A673 (cell line): Measurements from ENCODE around the gene RP9.

Experiments used
- EZH2 ChIP-seq: fragments of 200-600 bp; sonication (generic); IDR thresholded peaks from 2 replicates; pipeline ENCODE4 v1.6.1; 2017; ENCODE audit warnings: borderline replicate concordance, low read depth, mild to moderate bottlenecking, mixed read lengths, antibody characterized with exemption, low read length; ENCODE audit not compliant: poor library complexity, severe bottlenecking
- TF ChIP-seq, protein P1 (sequence below): fragments of 300-800, 200-600 bp; sonication (generic); conservative IDR thresholded peaks from 2 replicates; pipeline ENCODE4 v1.5.1; 2017; ENCODE audit warnings: low read depth, mild to moderate bottlenecking, antibody characterized with exemption, low read length, moderate library complexity, mixed read lengths

DNA sequence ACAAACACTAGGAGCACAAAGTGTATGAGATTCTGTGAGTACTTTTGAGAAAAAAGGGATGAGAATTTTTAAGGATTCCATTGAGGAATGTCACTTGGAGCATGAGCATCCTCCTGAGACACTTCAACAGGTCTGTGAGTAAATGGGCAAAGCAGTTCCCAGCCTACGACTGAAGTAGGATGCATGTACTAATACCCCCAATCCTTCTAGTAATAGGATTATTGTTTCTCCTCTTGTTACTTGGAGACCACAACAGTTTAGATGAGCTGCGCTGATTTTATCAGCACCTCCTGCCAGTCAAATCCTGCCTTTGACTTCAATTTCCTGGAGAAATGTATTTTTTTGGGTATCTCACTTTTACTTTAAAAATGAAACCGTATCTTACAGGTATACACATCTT is 21.0 kb upstream of the RP9 start:
- TF ChIP-seq, protein P1, sequence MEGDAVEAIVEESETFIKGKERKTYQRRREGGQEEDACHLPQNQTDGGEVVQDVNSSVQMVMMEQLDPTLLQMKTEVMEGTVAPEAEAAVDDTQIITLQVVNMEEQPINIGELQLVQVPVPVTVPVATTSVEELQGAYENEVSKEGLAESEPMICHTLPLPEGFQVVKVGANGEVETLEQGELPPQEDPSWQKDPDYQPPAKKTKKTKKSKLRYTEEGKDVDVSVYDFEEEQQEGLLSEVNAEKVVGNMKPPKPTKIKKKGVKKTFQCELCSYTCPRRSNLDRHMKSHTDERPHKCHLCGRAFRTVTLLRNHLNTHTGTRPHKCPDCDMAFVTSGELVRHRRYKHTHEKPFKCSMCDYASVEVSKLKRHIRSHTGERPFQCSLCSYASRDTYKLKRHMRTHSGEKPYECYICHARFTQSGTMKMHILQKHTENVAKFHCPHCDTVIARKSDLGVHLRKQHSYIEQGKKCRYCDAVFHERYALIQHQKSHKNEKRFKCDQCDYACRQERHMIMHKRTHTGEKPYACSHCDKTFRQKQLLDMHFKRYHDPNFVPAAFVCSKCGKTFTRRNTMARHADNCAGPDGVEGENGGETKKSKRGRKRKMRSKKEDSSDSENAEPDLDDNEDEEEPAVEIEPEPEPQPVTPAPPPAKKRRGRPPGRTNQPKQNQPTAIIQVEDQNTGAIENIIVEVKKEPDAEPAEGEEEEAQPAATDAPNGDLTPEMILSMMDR: no peak
- TF ChIP-seq EZH2: no peak
